Adrenal gland (tissue), 12 donors: Measurements from ENCODE around the gene SLC22A5. TPM values are rescaled to one million over a fixed set of nuclear protein-coding genes. Genes with fewer than 3 reads are reported as not detected.

ENCODE experiments used
- DNase-seq, 7 donors: peaks; one replicate each; pipeline ENCODE4 v3.0.0-alpha.2; 2019 to 2020
- H3K27ac ChIP-seq, 5 donors: fragments of 200-600 bp; sonication (generic) in 4 of 5; 1 replicate in 3 of 5; 2 replicates in 2 of 5; pipeline versions ENCODE4 v1.5.1 to v1.8.0; 2016 to 2020; ENCODE audit warnings: mild to moderate bottlenecking in 1 of 5
- H3K27me3 ChIP-seq: fragments of 200-600 bp; 2 replicates; pipeline ENCODE4 v1.8.0; 2021
- H3K36me3 ChIP-seq, 2 donors: fragments of 200-600 bp; replicated peaks in 1 of 2; 1 replicate in 1 of 2; 2 replicates in 1 of 2; pipeline versions ENCODE4 v1.5.1 to v1.8.0; 2018 to 2022
- H3K4me1 ChIP-seq, 2 donors: fragments of 200-600 bp; replicated peaks in 1 of 2; 1 replicate in 1 of 2; 2 replicates in 1 of 2; pipeline versions ENCODE4 v1.5.1 to v1.8.0; 2018 to 2021
- H3K4me3 ChIP-seq, 4 donors: fragments of 200-600 bp; sonication (generic) in 3 of 4; one replicate each; pipeline ENCODE4 v1.5.1; 2016 to 2018
- H3K9me3 ChIP-seq, 3 donors: fragments of 200-600 bp; sonication (generic) in 1 of 3; replicated peaks in 1 of 3; 1 replicate in 2 of 3; 2 replicates in 1 of 3; pipeline versions ENCODE4 v1.5.1 to v1.8.0; 2016 to 2021
- CTCF ChIP-seq, 6 experiments: fragments of 450-650 bp in 4 of 6; fragments of 200-600 bp in 2 of 6; sonication (generic) in 1 of 6; IDR thresholded peaks; 1 replicate in 5 of 6; 2 replicates in 1 of 6; pipeline versions ENCODE4 v1.5.1 to v1.8.0; 2016 to 2021; ENCODE audit warnings: antibody characterized with exemption in 6 of 6, mild to moderate bottlenecking in 2 of 6, moderate library complexity in 1 of 6
- POLR2A ChIP-seq, 2 donors: fragments of 450-650 bp; IDR thresholded peaks; one replicate each; pipeline ENCODE4 v1.6.1; 2017; ENCODE audit warnings: antibody characterized with exemption in 2 of 2, mild to moderate bottlenecking in 2 of 2, moderate library complexity in 1 of 2
- WGBS, 4 donors: extraction: QIAGEN DNeasy Blood & Tissue Kit in 2 of 4; methylation state at CpG; one replicate each; pipeline versions ENCODE4 v1.1.5 to v1.1.7; 2013 to 2017; 5-methylcytosine and 5-hydroxymethylcytosine counted together
- intact Hi-C, 2 donors: fragments of 100-400 bp; cut with DNase I; formaldehyde crosslinking; loops; one replicate each; pipeline versions ENCODE4 v1.14.1 to v1.15.0; 2022 to 2023
- polyA plus RNA-seq, 3 donors: library from polyadenylated mRNA; stranded (reverse); fragments of 200-250 nt in 2 of 3; fragments of 350-450 nt in 1 of 3; fragmentation: Illumina TruSeq in 1 of 3; extraction: RNeasy Lipid Tissue Mini Kit (QIAGEN cat#74804) in 1 of 3; gene quantifications; one replicate each; pipeline ENCODE4 v1.2.3, GENCODE V29; 2013 to 2014
- total RNA-seq, 9 donors: library from RNA; depleted of rRNA in 4 of 9; stranded (reverse); fragments of >200 nt in 4 of 9; fragments of 120-200 nt in 1 of 9; fragmentation: NEBNext Ultra II Directional in 1 of 9; extraction: Animal tissue kit (Norgen Biotek cat#: 25700) in 1 of 9; gene quantifications; one replicate each; pipeline versions ENCODE4 v1.1.0 to v1.2.4, GENCODE V29; 2013 to 2023
- donor health status: healthy with polysubstance abuse.
- donor health status: Bipolar disorder and iron deficiency.
- donor health status: DM: yes; HTN: yes; CAD: no.
- donor health status: DM: no; HTN: no; CAD: no.
- donor health status: DM: no; HTN: no; CAD: no.
- donor health status: DM: yes; HTN: yes; CAD: no.

SLC22A5 gene
- total and polyA plus RNA-seq, 12 donors, result 4.4 to 24.1 (median 13.7) TPM

- Histone ChIP-seq H3K27ac (peak overlapping the region in 2 of 5 donors; percentile 98 to 99), H3K27me3 (no peaks in the 10 kb centered on the region), H3K9me3 (no peaks in the 10 kb centered on the region), H3K4me1 (peaks cover 26 to 47% of the 10 kb centered on the region in 2 donors), H3K36me3 (no peaks in the 10 kb centered on the region), H3K4me3 (no peak overlapping the region)
- DNase-seq, result no peak
- TF ChIP-seq POLR2A (IDR thresholded peaks at IDR 0.05) (no peak), CTCF (IDR thresholded peaks at IDR 0.05) (no peak)
- WGBS, 4 donors, result 22 to 30% (median 27%) methylated on average over 2 of the region's 2 CpGs
- intact Hi-C loops, result no loop called here
Measured at GRCh38 chr5:132408965-132409364, 39.5 kb downstream of the SLC22A5 start.

- Histone ChIP-seq H3K4me3 (peak overlapping the region; percentile 38 to 76 (median 42)), H3K9me3 (no peaks in the 10 kb centered on the region), H3K36me3 (no peaks in the 10 kb centered on the region), H3K4me1 (peaks cover 40 to 64% of the 10 kb centered on the region in 2 donors), H3K27me3 (no peaks in the 10 kb centered on the region), H3K27ac (peak overlapping the region; percentile 89 to 99 (median 95))
- 0 to 1% (median 0%) methylated on average over 18 to 90 of the region's 90 CpGs for WGBS, 4 donors
- DNase-seq, result peak; percentile 86 to 91 (median 87)
- intact Hi-C loops, result no loop called here
- TF ChIP-seq CTCF (IDR thresholded peaks at IDR 0.05), result peak; percentile 20 to 71 (median 50)
- peak; percentile 67 to 77 for TF ChIP-seq POLR2A (IDR thresholded peaks at IDR 0.05)
Measured at GRCh38 chr5:132410451-132411303, 41.2 kb downstream of the SLC22A5 start.

GRCh38 chr5:132411304-132412013, 41.9 kb downstream of the SLC22A5 start:
- TF ChIP-seq CTCF (IDR thresholded peaks at IDR 0.05), result no peak
- no peak for TF ChIP-seq POLR2A (IDR thresholded peaks at IDR 0.05)
- peak in 2 of 7 donors; percentile 32 to 48 for DNase-seq
- intact Hi-C loops, result no loop called here
- H3K36me3 ChIP-seq, result no peaks in the 10 kb centered on the region
- H3K4me1 ChIP-seq, result peaks cover 40 to 69% of the 10 kb centered on the region in 2 donors
- peak overlapping the region; percentile 89 to 99 (median 95) for H3K27ac ChIP-seq
- 15 to 22% (median 17%) methylated on average over 8 to 9 of the region's 9 CpGs for WGBS, 4 donors
- peak overlapping the region in 2 of 4 donors; percentile 38 to 76 for H3K4me3 ChIP-seq
- H3K27me3 ChIP-seq, result no peaks in the 10 kb centered on the region
- H3K9me3 ChIP-seq, result no peaks in the 10 kb centered on the region

- Histone ChIP-seq H3K9me3 (no peaks in the 10 kb centered on the region), H3K27me3 (no peaks in the 10 kb centered on the region), H3K27ac (peak overlapping the region in 1 of 5 donors; percentile 53), H3K4me3 (no peak overlapping the region), H3K36me3 (no peaks in the 10 kb centered on the region), H3K4me1 (peaks cover 40 to 77% of the 10 kb centered on the region in 2 donors)
- no peak for TF ChIP-seq CTCF (IDR thresholded peaks at IDR 0.05)
- TF ChIP-seq POLR2A (IDR thresholded peaks at IDR 0.05), result no peak
- no peak for DNase-seq
- intact Hi-C loops, result no loop called here
Measured at GRCh38 chr5:132413567-132413966, 44.1 kb downstream of the SLC22A5 start.
